Erythroblast (primary cell): ENCODE results near the gene TMEM132C.

ENCODE experiments used
- GATA1 ChIP-seq: IDR thresholded peaks from 2 replicates; pipeline ENCODE4 v1.6.1; 2011; ENCODE audit warnings: low read depth, mild to moderate bottlenecking, control low read depth, low read length, moderate library complexity
- POLR2A ChIP-seq: IDR thresholded peaks from 2 replicates; pipeline ENCODE4 v1.6.1; 2011; ENCODE audit warnings: mild to moderate bottlenecking, low read length

GRCh38 chr12:128587918-128588317, 320.9 kb downstream of the TMEM132C start:
- TF ChIP-seq POLR2A (no peak), GATA1 (no peak)
